Pulmonary artery endothelial cell (primary cell): ENCODE data around the gene KCNAB1. TPM values are rescaled to one million over a fixed set of nuclear protein-coding genes. Genes with fewer than 3 reads are reported as not detected.
"Not testable (repeated sequence)": the region's sequence is repeated elsewhere in the genome, so short reads cannot be mapped to it uniquely, and the experiment has no call there.

Experiments used
- DNase-seq: peaks from one replicate; pipeline ENCODE4 v3.0.0-alpha.2; 2011; ENCODE audit warnings: low read depth, low spot score
- total RNA-seq: library from RNA; depleted of rRNA; stranded (reverse); fragments of >200 nt; gene quantifications from 2 replicates; pipeline ENCODE4 v1.2.3, GENCODE V29; 2014

The KCNAB1 gene
- total RNA-seq, 1 donor from 2014 or later = 0.40 TPM

- no peak for DNase-seq
Observed at GRCh38 chr3:156561533-156561932, 441.2 kb downstream of the KCNAB1 start.

- DNase-seq = not testable (repeated sequence)
Observed at GRCh38 chr3:156562486-156562885, 442.1 kb downstream of the KCNAB1 start.

GRCh38 chr3:156563900-156564682 lies 443.7 kb downstream of the KCNAB1 start:
- DNase-seq = no peak

GRCh38 chr3:156569016-156569415 lies 448.6 kb downstream of the KCNAB1 start:
- not testable (repeated sequence) for DNase-seq

GRCh38 chr3:156569881-156570280 lies 449.5 kb downstream of the KCNAB1 start:
- DNase-seq = not testable (repeated sequence)

- DNase-seq = no peak
Observed at GRCh38 chr3:156575641-156576040, 455.3 kb downstream of the KCNAB1 start.

DNA sequence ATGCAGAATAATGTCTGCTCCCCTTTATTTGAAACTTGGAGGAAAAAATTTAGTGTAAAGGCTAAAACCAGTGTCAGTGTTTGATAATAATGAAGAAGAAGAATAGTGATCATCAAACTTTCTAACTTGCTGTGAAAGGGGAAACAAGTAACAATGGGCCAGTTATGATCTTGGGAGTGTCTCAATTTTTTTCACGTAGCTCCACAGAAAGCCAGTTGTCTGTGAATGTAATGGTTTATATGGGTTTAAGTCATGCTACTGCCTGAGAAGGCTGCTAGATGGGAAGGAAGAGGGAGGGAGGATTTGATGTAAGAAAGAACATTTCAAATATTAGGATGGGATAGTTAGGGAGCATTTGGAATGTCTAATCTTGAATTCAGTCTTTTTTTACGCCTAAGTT lies 455.7 kb downstream of the KCNAB1 start:
- DNase-seq = no peak

GRCh38 chr3:156576651-156577348 lies 456.4 kb downstream of the KCNAB1 start:
- DNase-seq = no peak

- no peak for DNase-seq
Observed at GRCh38 chr3:156577736-156578135, 457.4 kb downstream of the KCNAB1 start.

GRCh38 chr3:156579427-156579851 lies 459.1 kb downstream of the KCNAB1 start:
- no peak for DNase-seq

DNA sequence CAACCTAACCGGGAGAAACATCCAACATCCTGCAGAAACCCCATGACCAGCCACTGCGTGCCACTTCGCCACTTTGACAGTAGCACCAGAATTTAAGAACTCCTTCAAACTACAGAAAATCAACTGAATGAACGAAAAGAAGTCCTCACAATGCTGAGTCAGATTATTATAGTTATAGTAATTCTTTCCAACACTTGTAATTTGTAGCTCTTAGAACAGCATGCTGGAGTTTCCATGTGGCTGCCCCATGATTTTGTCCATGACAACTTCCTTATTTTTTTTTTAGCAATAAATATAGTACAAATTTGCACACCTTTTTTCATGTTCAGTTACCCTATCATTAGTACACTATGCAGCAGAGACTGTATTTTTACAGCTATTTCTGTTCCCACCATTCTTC lies 460.7 kb downstream of the KCNAB1 start:
- no peak for DNase-seq

GRCh38 chr3:156581954-156582353 lies 461.6 kb downstream of the KCNAB1 start:
- no peak for DNase-seq

DNA sequence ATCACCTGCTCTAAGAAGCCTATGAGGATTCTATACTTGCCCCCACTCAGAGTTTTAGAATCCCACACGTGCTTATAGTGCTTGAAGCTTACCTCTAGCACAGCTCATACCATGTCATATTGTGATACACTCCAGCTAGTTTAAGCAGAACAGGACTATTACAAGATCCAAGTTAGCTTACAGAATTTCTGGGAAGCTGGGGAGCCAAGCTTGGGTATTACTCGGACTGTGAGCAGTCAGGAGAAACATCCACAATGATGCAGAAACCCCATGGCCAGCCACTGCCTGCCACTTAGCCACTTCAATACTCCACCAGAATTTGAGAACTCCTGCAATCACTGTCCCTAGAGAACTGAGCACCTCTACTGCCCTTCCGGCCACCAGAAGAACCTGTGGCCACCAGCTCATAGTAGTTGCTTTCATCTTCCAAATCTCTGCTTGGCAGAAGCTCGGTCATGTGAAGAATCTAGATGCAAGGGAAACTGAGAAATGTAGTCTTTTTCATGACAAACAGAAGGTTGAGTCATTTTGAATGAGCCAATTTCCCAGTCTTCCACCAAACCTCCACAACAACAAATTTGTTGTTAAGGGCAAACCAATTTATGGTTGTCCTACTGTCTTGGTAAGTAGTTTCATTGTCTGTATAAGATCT lies 462.3 kb downstream of the KCNAB1 start:
- no peak for DNase-seq

DNA sequence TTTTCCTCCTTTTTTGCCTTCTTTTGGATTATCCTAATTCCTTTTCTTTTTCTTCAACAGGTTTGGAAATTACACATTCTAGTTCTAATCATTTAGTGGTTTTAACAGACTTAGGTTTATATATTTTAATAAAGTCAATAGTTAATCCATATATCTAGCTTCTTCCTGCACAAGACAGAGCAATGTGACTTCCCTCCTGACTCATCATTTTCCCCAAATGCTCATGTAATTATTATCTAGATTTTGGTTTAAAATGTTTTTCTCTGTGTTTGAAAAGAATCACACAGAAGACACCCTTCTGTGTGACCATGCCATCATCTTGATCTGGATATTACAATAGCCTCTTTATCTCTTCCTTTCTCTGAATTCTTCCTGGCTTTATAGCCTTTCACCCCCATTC lies 463.1 kb downstream of the KCNAB1 start:
- DNase-seq = no peak

DNA sequence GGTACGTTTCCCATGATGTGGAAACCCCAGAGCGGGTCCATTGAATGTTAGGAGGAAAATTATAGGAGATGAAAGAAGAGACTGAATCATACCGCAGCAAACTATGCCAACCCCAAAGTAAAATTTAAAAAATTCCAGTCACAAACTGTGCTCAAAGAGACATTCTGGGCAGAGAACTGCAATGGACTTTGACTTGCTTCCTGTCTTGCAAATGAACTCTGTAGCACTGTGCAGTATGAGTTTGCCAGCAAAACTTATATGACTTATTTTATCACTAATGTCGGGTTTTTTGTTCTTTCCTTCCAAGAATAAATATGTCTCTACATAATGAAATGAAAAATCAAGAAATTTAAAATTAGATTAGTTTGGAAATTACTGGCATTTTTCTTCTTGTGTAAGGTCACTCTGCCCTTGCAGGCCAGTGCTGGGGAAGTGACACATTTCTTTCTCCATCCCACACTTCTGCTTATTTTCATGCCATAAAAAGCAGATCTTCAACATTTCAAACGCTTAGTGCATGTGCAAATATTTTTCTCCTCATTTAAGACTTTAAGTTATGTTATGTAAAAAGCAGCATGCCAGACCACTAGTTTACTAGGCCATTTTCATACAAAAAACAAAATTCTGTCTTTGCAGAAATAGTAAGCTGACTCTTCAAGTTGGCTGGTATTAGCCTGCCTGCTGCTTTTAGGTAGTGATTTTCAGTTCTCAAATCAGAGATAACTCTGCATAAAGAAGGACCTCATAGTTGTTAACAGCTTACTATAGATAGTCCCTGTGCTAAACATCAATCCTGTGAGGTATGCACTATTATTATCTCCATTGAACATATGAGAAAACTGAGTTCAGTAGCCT lies 466.8 kb downstream of the KCNAB1 start:
- DNase-seq = no peak

DNA sequence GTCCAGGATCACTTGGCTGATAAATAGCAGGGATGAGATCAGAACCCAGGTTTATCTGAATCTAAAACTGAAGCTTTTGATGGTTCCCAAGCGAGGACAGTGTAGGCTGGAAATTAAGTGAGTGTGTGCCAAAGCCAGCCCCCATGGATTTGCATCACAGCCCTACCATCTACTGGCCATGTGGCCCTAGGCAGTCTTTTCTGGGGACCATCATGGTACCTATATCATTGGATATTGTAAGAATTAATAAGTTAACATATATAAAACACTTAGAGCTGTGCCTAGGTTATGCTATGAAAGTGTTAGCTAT lies 467.3 kb downstream of the KCNAB1 start:
- DNase-seq = no peak

Other genes starting within 250 kb of the KCNAB1 start
- 25.5 and 41.3 TPM in 2 replicates for gene GMPS, start 249.9 kb upstream of the KCNAB1 start, total RNA-seq